GM12865 (cell line): ENCODE measurements around the gene MAP2K5.

Experiments used
- DNase-seq: peaks from one replicate; pipeline ENCODE4 v3.0.0; 2010; ENCODE audit warnings: low read depth
- H3K4me3 ChIP-seq: 2 replicates; pipeline ENCODE4 v1.5.1; 2011; ENCODE audit warnings: mild to moderate bottlenecking, low read depth, low read length, control low read depth
- TF ChIP-seq, protein P1 (sequence below): IDR thresholded peaks from 2 replicates; pipeline ENCODE4 v1.5.1; 2011; ENCODE audit warnings: low read length, control low read depth, low read depth, inconsistent platforms; ENCODE audit not compliant: insufficient read depth; ENCODE audit errors: missing control alignments

MAP2K5 gene

DNA sequence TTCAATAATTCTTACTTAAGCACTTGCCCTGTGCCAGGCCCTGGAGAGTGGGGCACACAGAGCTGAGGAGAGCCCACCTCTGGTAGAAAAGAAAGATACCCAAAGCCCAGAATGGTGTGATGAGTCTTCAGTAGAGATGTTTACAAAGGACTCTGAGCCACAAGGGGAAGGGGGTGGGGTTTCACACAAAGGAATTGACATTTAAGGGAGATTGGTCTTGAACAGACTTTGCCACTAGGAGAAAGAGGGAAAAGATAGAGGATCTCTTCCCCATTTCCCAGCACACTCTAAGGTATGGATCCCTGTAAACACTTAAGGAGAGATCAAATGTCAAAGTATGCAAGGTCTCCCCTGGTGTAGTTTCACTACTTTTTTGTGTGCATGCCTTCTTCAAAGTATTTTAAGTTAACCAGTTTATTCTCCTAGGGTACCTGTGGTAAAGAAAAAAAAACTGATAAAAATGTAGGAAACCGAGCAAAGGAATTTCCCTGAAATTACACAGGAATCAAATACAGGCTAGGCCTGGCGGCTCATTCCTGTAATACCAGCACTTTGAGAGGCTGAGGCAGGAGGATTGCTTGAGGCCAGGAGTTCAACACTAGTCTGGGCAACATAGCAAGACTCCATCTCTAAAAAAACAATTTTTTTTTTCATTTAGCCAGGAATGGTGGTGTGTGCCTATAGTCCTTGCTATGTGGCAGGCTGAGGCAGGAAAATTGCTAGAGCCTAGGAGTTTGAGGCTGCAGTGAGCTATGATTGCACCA, 165.2 kb downstream of the MAP2K5 start:
- no peak for DNase-seq
- H3K4me3 ChIP-seq = no peak overlapping the region
- TF ChIP-seq, protein P1, sequence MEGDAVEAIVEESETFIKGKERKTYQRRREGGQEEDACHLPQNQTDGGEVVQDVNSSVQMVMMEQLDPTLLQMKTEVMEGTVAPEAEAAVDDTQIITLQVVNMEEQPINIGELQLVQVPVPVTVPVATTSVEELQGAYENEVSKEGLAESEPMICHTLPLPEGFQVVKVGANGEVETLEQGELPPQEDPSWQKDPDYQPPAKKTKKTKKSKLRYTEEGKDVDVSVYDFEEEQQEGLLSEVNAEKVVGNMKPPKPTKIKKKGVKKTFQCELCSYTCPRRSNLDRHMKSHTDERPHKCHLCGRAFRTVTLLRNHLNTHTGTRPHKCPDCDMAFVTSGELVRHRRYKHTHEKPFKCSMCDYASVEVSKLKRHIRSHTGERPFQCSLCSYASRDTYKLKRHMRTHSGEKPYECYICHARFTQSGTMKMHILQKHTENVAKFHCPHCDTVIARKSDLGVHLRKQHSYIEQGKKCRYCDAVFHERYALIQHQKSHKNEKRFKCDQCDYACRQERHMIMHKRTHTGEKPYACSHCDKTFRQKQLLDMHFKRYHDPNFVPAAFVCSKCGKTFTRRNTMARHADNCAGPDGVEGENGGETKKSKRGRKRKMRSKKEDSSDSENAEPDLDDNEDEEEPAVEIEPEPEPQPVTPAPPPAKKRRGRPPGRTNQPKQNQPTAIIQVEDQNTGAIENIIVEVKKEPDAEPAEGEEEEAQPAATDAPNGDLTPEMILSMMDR = no peak

GRCh38 chr15:67708500-67708899, 166.0 kb downstream of the MAP2K5 start:
- DNase-seq = no peak
- TF ChIP-seq, protein P1 = no peak
- no peak overlapping the region for H3K4me3 ChIP-seq

DNA sequence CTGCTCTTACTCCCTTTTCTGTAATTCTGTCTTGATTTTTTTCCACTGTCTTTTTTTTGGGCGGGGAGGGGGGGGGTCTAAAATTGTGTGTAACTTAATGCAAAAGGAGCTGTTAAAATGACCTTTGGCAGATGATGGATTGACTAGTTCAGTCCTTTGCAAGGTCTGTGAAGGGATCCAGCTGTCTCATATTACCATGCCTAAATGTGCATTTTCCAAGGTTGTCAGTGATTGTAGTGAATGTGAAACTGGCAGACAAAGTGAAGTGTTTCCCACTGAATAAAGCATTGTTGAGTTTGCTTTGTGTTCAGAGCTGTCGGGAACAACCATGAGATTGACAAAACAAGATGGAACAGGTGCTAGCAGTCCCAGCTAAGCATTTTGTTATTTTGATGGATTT, 172.7 kb downstream of the MAP2K5 start:
- no peak overlapping the region for H3K4me3 ChIP-seq
- no peak for DNase-seq
- TF ChIP-seq, protein P1 = no peak

DNA sequence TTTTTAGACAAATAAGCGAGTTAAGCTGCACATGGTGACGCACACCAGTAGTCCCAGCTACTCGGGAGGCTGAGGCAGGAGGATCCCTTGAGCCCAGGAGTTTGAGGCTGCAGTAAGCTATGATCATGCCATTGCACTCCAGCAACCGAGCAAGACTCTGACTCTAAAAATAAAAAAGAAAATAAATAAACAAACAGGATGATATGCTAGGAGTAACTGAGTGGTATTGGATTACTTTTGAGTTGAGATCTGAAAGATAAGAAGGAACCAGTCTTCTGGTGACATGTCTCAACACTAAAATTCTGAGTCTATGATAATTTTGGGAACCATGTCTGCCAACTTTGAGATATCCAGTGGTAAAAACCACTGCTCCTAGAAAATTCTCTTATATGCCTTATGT, 173.7 kb downstream of the MAP2K5 start:
- no peak overlapping the region for H3K4me3 ChIP-seq
- DNase-seq = no peak
- TF ChIP-seq, protein P1 = no peak

DNA sequence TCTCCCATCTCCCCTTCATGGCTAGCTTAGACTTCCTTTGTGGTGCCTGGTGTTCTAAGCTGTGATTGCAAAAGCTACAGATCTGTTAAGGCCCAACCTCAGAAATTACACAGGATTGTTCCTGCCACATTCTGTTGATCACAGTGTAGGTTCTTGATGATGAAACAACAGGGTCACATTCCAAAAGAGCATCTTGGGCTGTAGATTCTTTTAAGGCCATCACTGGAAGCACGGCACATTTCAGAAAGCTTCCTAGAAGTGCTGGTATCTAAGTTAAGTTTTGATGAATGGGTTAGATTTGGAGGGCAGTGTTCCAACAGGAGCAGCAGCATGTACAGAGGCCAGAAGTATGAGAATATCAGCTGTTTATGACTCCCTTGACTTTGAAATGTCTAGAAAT, 175.3 kb downstream of the MAP2K5 start:
- no peak for DNase-seq
- TF ChIP-seq, protein P1 = no peak
- no peak overlapping the region for H3K4me3 ChIP-seq

GRCh38 chr15:67719330-67719959, 176.9 kb downstream of the MAP2K5 start:
- TF ChIP-seq, protein P1 = no peak
- no peak overlapping the region for H3K4me3 ChIP-seq
- no peak for DNase-seq
